T-cell (primary cell): ENCODE results near the gene FBXO47. TPM values are rescaled to one million over a fixed set of nuclear protein-coding genes. Genes with fewer than 3 reads are reported as not detected.

ENCODE experiments used
- ATAC-seq, 4 experiments: fragments of 200-7000 bp in 3 of 4; fragments of 150-1000 bp in 1 of 4; cut with Tn5 transposase; replicated peaks in 1 of 4; 1 replicate in 3 of 4; 2 replicates in 1 of 4; pipeline ENCODE4 v1.10.0; 2021; ENCODE audit warnings: moderate library complexity in 3 of 4, mild to moderate bottlenecking in 2 of 4, moderate number of reproducible peaks in 1 of 4
- CTCF ChIA-PET, 2 donors: fragments of 300-600 bp; sonication (Branson Sonifier 250); formaldehyde crosslinking; loops; one replicate each; lab custom pipeline; 2022; ENCODE audit warnings: antibody characterized with exemption in 2 of 2; lab: Charles Lee
- POLR2A ChIA-PET, 2 donors: fragments of 300-600 bp; sonication (Branson Sonifier 250); formaldehyde crosslinking; loops; one replicate each; lab custom pipeline; 2022; ENCODE audit warnings: antibody characterized with exemption in 2 of 2; lab: Charles Lee
- DNase-seq, 35 experiments: peaks; one replicate each; pipeline versions ENCODE4 v3.0.0 to v3.0.0-alpha.2; 2013 to 2023
- H3K27ac ChIP-seq: one replicate; pipeline ENCODE4 v1.5.1; 2013; ENCODE audit warnings: low read length
- H3K27me3 ChIP-seq, 2 experiments: replicated peaks in 1 of 2; 1 replicate in 1 of 2; 2 replicates in 1 of 2; pipeline versions ENCODE4 v1.6.1 to v1.7.0; 2013; ENCODE audit warnings: low read length in 1 of 2, mixed read lengths in 1 of 2; ENCODE audit not compliant: control insufficient read depth in 2 of 2, insufficient read depth in 2 of 2; ENCODE audit errors: extremely low read depth in 1 of 2
- H3K36me3 ChIP-seq, 2 donors: 1 replicate in 1 of 2; 2 replicates in 1 of 2; pipeline versions ENCODE4 v1.6.1 to v1.7.0; 2013; ENCODE audit warnings: low read length in 1 of 2; ENCODE audit not compliant: control insufficient read depth in 2 of 2, insufficient read depth in 1 of 2; ENCODE audit errors: extremely low read depth in 1 of 2
- H3K4me1 ChIP-seq, 2 experiments: 1 replicate in 1 of 2; 2 replicates in 1 of 2; pipeline versions ENCODE4 v1.6.1 to v1.7.0; 2013; ENCODE audit warnings: low read length in 2 of 2, mixed read lengths in 1 of 2; ENCODE audit not compliant: insufficient read depth in 2 of 2, control insufficient read depth in 1 of 2; ENCODE audit errors: extremely low read depth in 1 of 2
- H3K4me3 ChIP-seq, 2 donors: 1 replicate in 1 of 2; 2 replicates in 1 of 2; pipeline versions ENCODE4 v1.5.1 to v1.7.0; 2013; ENCODE audit warnings: mild to moderate bottlenecking in 2 of 2, low read length in 1 of 2, moderate library complexity in 1 of 2; ENCODE audit not compliant: control insufficient read depth in 1 of 2; ENCODE audit errors: extremely low read depth in 1 of 2
- H3K9me3 ChIP-seq: 2 replicates; pipeline ENCODE4 v1.7.0; 2013
- H3K27ac Mint-ChIP-seq, 2 donors: one replicate each; pipeline ENCODE4 v1.8.0; 2020 to 2021; ENCODE audit warnings: mild to moderate bottlenecking in 2 of 2, mixed read lengths in 2 of 2
- H3K27me3 Mint-ChIP-seq, 2 donors: one replicate each; pipeline ENCODE4 v1.8.0; 2021 to 2022; ENCODE audit warnings: mixed read lengths in 2 of 2
- H3K36me3 Mint-ChIP-seq: one replicate; pipeline ENCODE4 v1.8.0; 2021; ENCODE audit warnings: mixed read lengths
- H3K4me1 Mint-ChIP-seq, 3 donors: one replicate each; pipeline ENCODE4 v1.8.0; 2020 to 2022; ENCODE audit warnings: mixed read lengths in 3 of 3, mild to moderate bottlenecking in 1 of 3
- H3K4me3 Mint-ChIP-seq, 3 donors: one replicate each; pipeline ENCODE4 v1.8.0; 2020 to 2022; ENCODE audit warnings: mild to moderate bottlenecking in 3 of 3, mixed read lengths in 3 of 3, moderate library complexity in 3 of 3
- H3K9me3 Mint-ChIP-seq, 3 donors: one replicate each; pipeline ENCODE4 v1.8.0; 2020 to 2022; ENCODE audit warnings: mixed read lengths in 3 of 3
- WGBS: methylation state at CpG from one replicate; pipeline ENCODE4 v1.1.5; 2013; ENCODE audit warnings: missing lambda C conversion rate; ENCODE audit not compliant: insufficient coverage; 5-methylcytosine and 5-hydroxymethylcytosine counted together
- total RNA-seq, 35 experiments: library from RNA in 6 of 35; stranded (reverse) in 6 of 35; fragments of 120-200 nt in 1 of 35; gene quantifications; one replicate each; pipeline versions ENCODE4 v1.2.1 to v1.2.4 and lab custom pipeline; 2013 to 2026

The FBXO47 gene
- total RNA-seq, 5 donors from 2014 or later (not counting 1 experiment from before 2014, with no cell fraction given) = not detected

DNA sequence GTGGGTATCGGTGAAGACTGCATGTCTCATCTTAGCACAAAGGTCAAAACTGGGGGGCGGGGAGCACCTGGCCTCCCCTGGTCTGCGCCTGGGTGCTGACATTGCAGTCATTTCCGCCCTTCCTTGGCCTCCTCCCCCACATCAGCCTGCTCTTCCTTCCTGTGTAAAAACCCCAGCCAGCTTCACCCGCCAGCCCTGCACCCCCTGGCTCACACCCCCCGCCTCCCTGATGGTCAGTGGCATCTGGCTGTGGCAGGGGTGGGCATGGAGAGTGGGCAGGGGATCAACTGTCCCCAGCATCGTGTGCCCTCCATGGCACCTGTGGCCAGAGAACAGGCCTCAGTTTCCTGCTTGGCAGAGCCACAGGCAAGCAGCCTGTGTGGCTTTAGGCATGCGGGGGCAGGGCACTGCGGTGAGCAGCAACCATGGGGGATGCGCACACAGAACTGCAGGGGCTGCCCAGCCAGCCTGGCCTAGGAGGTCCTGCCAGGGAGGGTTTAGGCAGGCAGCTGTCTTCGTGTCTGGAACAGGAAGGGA, 68.3 kb downstream of the FBXO47 start:
- ChIA-PET POLR2A (interaction anchor here (0.6 to 1.3 kb wide), 4 partner anchors 13 to 45 kb away, joined by 3 to 5 read pairs (median 4); partner anchors contain the start of genes LASP1 (in 1 of the 2) and RPL23 (in 1 of the 2)), CTCF (interaction anchor here (0.6 to 1.6 kb wide), 2 partner anchors 194 to 254 kb away, joined by 4 to 5 read pairs; no protein-coding TSS in a partner anchor)
- Histone ChIP-seq H3K4me1 (peaks cover 42 to 90% of the 10 kb centered on the region in 2 experiments), H3K27me3 (no peaks in the 10 kb centered on the region), H3K36me3 (peaks cover 12 to 48% of the 10 kb centered on the region in 2 donors), H3K27ac (peak overlapping the region; percentile 90), H3K9me3 (no peaks in the 10 kb centered on the region), H3K4me3 (peak overlapping the region; percentile 35 to 57)
- Mint-ChIP-seq H3K4me1 (peaks cover 51 to 78% (median 75%) of the 10 kb centered on the region in 3 donors), H3K27me3 (no peaks in the 10 kb centered on the region), H3K27ac (peak overlapping the region; percentile 94 to 95), H3K9me3 (no peaks in the 10 kb centered on the region), H3K36me3 (peaks cover 21% of the 10 kb centered on the region), H3K4me3 (peak overlapping the region; percentile 67 to 79 (median 75))
- ATAC-seq = peak; percentile 87 to 90 (median 90)
- peak; percentile 54 to 89 (median 78) for DNase-seq
- 0% methylated on average over 9 of the region's 11 CpGs for WGBS

- peak overlapping the region; percentile 35 to 39 for H3K4me3 ChIP-seq
- peaks cover 16% of the 10 kb centered on the region for H3K36me3 Mint-ChIP-seq
- CTCF ChIA-PET = interaction anchor here in 1 of 2 donors (1.6 kb wide), 1 partner anchor 255 kb away, joined by 5 read pairs; no protein-coding TSS in a partner anchor
These were observed 68.9 kb downstream of the FBXO47 start for GRCh38 chr17:38898291-38898679.

GRCh38 chr17:38897671-38898290, 69.4 kb downstream of the FBXO47 start:
- CTCF ChIA-PET = no interaction called here
- Histone ChIP-seq H3K4me3 (peak overlapping the region; percentile 35 to 39), H3K27me3 (no peaks in the 10 kb centered on the region), H3K4me1 (peaks cover 51 to 94% of the 10 kb centered on the region in 2 experiments), H3K36me3 (peaks cover 13 to 42% of the 10 kb centered on the region in 2 donors), H3K9me3 (no peaks in the 10 kb centered on the region), H3K27ac (peak overlapping the region; percentile 90)
- H3K27me3 Mint-ChIP-seq = no peaks in the 10 kb centered on the region
- POLR2A ChIA-PET = interaction anchor here in 1 of 2 donors (0.5 to 1.3 kb wide), 3 partner anchors 14 to 44 kb away, joined by 3 to 5 read pairs (median 3); partner anchors contain the start of genes LASP1 and RPL23
- H3K4me3 Mint-ChIP-seq = peak overlapping the region; percentile 67 to 79 (median 75)
- peaks cover 11% of the 10 kb centered on the region for H3K36me3 Mint-ChIP-seq
- DNase-seq = no peak
- no peaks in the 10 kb centered on the region for H3K9me3 Mint-ChIP-seq
- H3K4me1 Mint-ChIP-seq = peaks cover 52 to 78% (median 75%) of the 10 kb centered on the region in 3 donors
- no peak for ATAC-seq
- 74% methylated on average over 7 of the region's 12 CpGs for WGBS
- peak overlapping the region; percentile 94 to 95 for H3K27ac Mint-ChIP-seq

More at GRCh38 chr17:38898291-38898679, 68.9 kb downstream of the FBXO47 start:
- H3K4me1 ChIP-seq = peaks cover 46 to 94% of the 10 kb centered on the region in 2 experiments
- H3K27ac ChIP-seq = peak overlapping the region; percentile 90
- peaks cover 12 to 42% of the 10 kb centered on the region in 2 donors for H3K36me3 ChIP-seq
- H3K27me3 ChIP-seq = no peaks in the 10 kb centered on the region
- H3K9me3 Mint-ChIP-seq = no peaks in the 10 kb centered on the region
- ATAC-seq = peak; percentile 48 to 52 (median 50)
- H3K4me1 Mint-ChIP-seq = peaks cover 53 to 78% (median 75%) of the 10 kb centered on the region in 3 donors
- POLR2A ChIA-PET = interaction anchor here (0.6 to 1.3 kb wide), 4 partner anchors 13 to 44 kb away, joined by 3 to 5 read pairs (median 4); partner anchors contain the start of genes LASP1 (in 1 of the 2) and RPL23 (in 1 of the 2)
- no peaks in the 10 kb centered on the region for H3K9me3 ChIP-seq
- H3K27me3 Mint-ChIP-seq = no peaks in the 10 kb centered on the region
- H3K27ac Mint-ChIP-seq = peak overlapping the region; percentile 94 to 95
- peak in 3 of 35 experiments; percentile 22 to 59 (median 24) for DNase-seq
- 2% methylated on average over 6 of the region's 9 CpGs for WGBS
- H3K4me3 Mint-ChIP-seq = peak overlapping the region; percentile 67 to 79 (median 75)

GRCh38 chr17:38897176-38897575, 70.0 kb downstream of the FBXO47 start:
- Mint-ChIP-seq H3K9me3 (no peaks in the 10 kb centered on the region), H3K27ac (peak overlapping the region; percentile 94 to 95), H3K36me3 (peaks cover 11% of the 10 kb centered on the region), H3K4me3 (peak overlapping the region in 1 of 3 donors; percentile 79), H3K4me1 (peaks cover 59 to 83% (median 79%) of the 10 kb centered on the region in 3 donors), H3K27me3 (no peaks in the 10 kb centered on the region)
- CTCF ChIA-PET = no interaction called here
- 93% methylated on average over 6 of the region's 6 CpGs for WGBS
- H3K9me3 ChIP-seq = no peaks in the 10 kb centered on the region
- H3K4me3 ChIP-seq = no peak overlapping the region
- H3K27ac ChIP-seq = peak overlapping the region; percentile 90
- peaks cover 19 to 45% of the 10 kb centered on the region in 2 donors for H3K36me3 ChIP-seq
- ATAC-seq = no peak
- POLR2A ChIA-PET = no interaction called here
- H3K27me3 ChIP-seq = no peaks in the 10 kb centered on the region
- peaks cover 57 to 94% of the 10 kb centered on the region in 2 experiments for H3K4me1 ChIP-seq
- no peak for DNase-seq

DNA sequence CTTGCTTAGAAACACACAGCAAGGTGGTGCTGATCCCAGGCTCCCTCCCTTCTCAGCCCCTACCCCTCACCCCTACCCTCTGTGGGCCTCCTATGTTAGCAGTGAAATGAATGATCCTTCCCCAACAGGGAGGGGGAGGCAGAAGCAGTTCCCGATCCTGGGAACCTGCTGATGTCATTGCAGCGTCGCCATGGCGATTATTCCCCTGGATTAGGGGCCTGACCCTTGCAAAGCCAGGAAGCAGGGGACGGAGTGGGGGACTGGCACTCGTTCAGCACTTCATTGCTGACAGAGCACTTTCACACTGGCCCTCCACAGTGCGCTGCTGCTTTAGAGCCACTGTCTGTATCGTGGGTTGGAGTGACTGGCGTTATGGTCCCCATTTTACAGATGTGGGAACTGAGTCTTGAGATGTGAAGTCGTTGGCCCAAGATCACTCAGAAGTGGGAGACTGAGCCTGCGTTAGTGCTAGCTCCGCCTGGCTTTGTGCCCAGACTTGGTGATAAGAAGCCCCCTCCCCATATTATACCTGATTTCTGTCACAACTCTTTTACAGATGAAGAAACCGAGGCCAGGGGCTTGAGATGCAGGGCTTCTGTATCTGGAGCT, 70.8 kb downstream of the FBXO47 start:
- whole genome bisulfite sequencing = 84% methylated on average over 9 of the region's 13 CpGs
- H3K36me3 ChIP-seq = peaks cover 15 to 51% of the 10 kb centered on the region in 2 donors
- H3K9me3 Mint-ChIP-seq = no peaks in the 10 kb centered on the region
- no peak overlapping the region for H3K4me3 ChIP-seq
- DNase-seq (no peak), ATAC-seq (no peak)
- CTCF ChIA-PET = no interaction called here
- no peaks in the 10 kb centered on the region for H3K27me3 ChIP-seq
- H3K36me3 Mint-ChIP-seq = peaks cover 15% of the 10 kb centered on the region
- POLR2A ChIA-PET = no interaction called here
- H3K27me3 Mint-ChIP-seq = no peaks in the 10 kb centered on the region
- no peak overlapping the region for H3K4me3 Mint-ChIP-seq
- peak overlapping the region; percentile 94 to 95 for H3K27ac Mint-ChIP-seq
- H3K4me1 ChIP-seq = peaks cover 63 to 94% of the 10 kb centered on the region in 2 experiments
- H3K27ac ChIP-seq = peak overlapping the region; percentile 90
- H3K9me3 ChIP-seq = no peaks in the 10 kb centered on the region
- H3K4me1 Mint-ChIP-seq = peaks cover 66 to 87% (median 83%) of the 10 kb centered on the region in 3 donors
